ENCODE results near the gene DCBLD1.

- TF ChIP-seq CTCF (IDR thresholded peaks at IDR 0.05; ENCODE audit: low read length): peak; percentile 57
- TF ChIP-seq EZH2 (IDR thresholded peaks at IDR 0.05; ENCODE audit: borderline replicate concordance, low read length): no peak
These were observed 4.3 kb upstream of the DCBLD1 start for GRCh38 chr6:117477988-117478852.

All from OCI-LY1 (cell line).